ENCODE results near the gene GOPC. TPM values are rescaled to one million over a fixed set of nuclear protein-coding genes. Genes with fewer than 3 reads are reported as not detected.

Gene GOPC
- polyA plus RNA-seq, 1 donor from 2014 or later: 69.2 TPM

- Histone ChIP-seq H3K9ac (ENCODE audit: low read length) (no peak overlapping the region), H3K27me3 (ENCODE audit: insufficient read depth, low read depth, low read length) (no peaks in the 10 kb centered on the region), H3K4me2 (ENCODE audit: low read length) (no peak overlapping the region), H3K36me3 (ENCODE audit: insufficient read depth, low read length) (no peaks in the 10 kb centered on the region), H3F3A (ENCODE audit: insufficient read depth, low read length, poor library complexity, severe bottlenecking) (no peaks in the 10 kb centered on the region), H3K27ac (ENCODE audit: low read length) (no peak overlapping the region), H3K9me3 (ENCODE audit: low read length) (no peaks in the 10 kb centered on the region), H3K9me2 (ENCODE audit: insufficient read depth, low read length) (no peaks in the 10 kb centered on the region), H2AFZ (ENCODE audit: low read depth, low read length) (no peak overlapping the region), H4K20me1 (ENCODE audit: insufficient read depth) (no peaks in the 10 kb centered on the region), H3K79me2 (replicated peaks; ENCODE audit: insufficient read depth, low read length) (no peaks in the 10 kb centered on the region), H3K4me3 (ENCODE audit: low read length) (peak overlapping the region; percentile 55)
- TF ChIP-seq REST (IDR thresholded peaks at IDR 0.05; ENCODE audit: borderline replicate concordance) (no peak), MXI1 (conservative IDR thresholded peaks at IDR 0.05; ENCODE audit: poor library complexity, severe bottlenecking) (no peak), EP300 (conservative IDR thresholded peaks at IDR 0.05; ENCODE audit: poor library complexity, severe bottlenecking) (no peak), POLR2AphosphoS5 (IDR thresholded peaks at IDR 0.05) (no peak), EZH2 (IDR thresholded peaks at IDR 0.05; ENCODE audit: borderline replicate concordance, insufficient read depth, low read length, poor library complexity, severe bottlenecking) (no peak), TAF1 (IDR thresholded peaks at IDR 0.05; ENCODE audit: low read depth) (no peak), SMC3 (conservative IDR thresholded peaks at IDR 0.05; ENCODE audit: poor library complexity) (no peak), RAD21 (conservative IDR thresholded peaks at IDR 0.05) (no peak), CTCF (IDR thresholded peaks at IDR 0.05; ENCODE audit: poor library complexity, severe bottlenecking) (no peak)
Observed at GRCh38 chr6:117547688-117548621, 54.4 kb downstream of the GOPC start.

GRCh38 chr6:117546674-117547073 lies 55.6 kb downstream of the GOPC start:
- Histone ChIP-seq H3K79me2 (replicated peaks; ENCODE audit: insufficient read depth, low read length) (no peaks in the 10 kb centered on the region), H4K20me1 (ENCODE audit: insufficient read depth) (no peaks in the 10 kb centered on the region), H3K9ac (ENCODE audit: low read length) (no peak overlapping the region), H3K27ac (ENCODE audit: low read length) (no peak overlapping the region), H3K4me2 (ENCODE audit: low read length) (no peak overlapping the region), H3K27me3 (ENCODE audit: insufficient read depth, low read depth, low read length) (no peaks in the 10 kb centered on the region), H3K4me3 (ENCODE audit: low read length) (no peak overlapping the region), H3K9me3 (ENCODE audit: low read length) (no peaks in the 10 kb centered on the region), H3K36me3 (ENCODE audit: insufficient read depth, low read length) (no peaks in the 10 kb centered on the region), H3F3A (ENCODE audit: insufficient read depth, low read length, poor library complexity, severe bottlenecking) (no peaks in the 10 kb centered on the region), H3K9me2 (ENCODE audit: insufficient read depth, low read length) (no peaks in the 10 kb centered on the region), H2AFZ (ENCODE audit: low read depth, low read length) (no peak overlapping the region)
- no peak for TF ChIP-seq EP300 (conservative IDR thresholded peaks at IDR 0.05; ENCODE audit: poor library complexity, severe bottlenecking)
- no peak for TF ChIP-seq REST (IDR thresholded peaks at IDR 0.05; ENCODE audit: borderline replicate concordance)
- no peak for TF ChIP-seq MXI1 (conservative IDR thresholded peaks at IDR 0.05; ENCODE audit: poor library complexity, severe bottlenecking)
- no peak for TF ChIP-seq SMC3 (conservative IDR thresholded peaks at IDR 0.05; ENCODE audit: poor library complexity)
- no peak for TF ChIP-seq POLR2AphosphoS5 (IDR thresholded peaks at IDR 0.05)
- TF ChIP-seq RAD21 (conservative IDR thresholded peaks at IDR 0.05): no peak
- no peak for TF ChIP-seq TAF1 (IDR thresholded peaks at IDR 0.05; ENCODE audit: low read depth)
- TF ChIP-seq CTCF (IDR thresholded peaks at IDR 0.05; ENCODE audit: poor library complexity, severe bottlenecking): no peak
- TF ChIP-seq EZH2 (IDR thresholded peaks at IDR 0.05; ENCODE audit: borderline replicate concordance, insufficient read depth, low read length, poor library complexity, severe bottlenecking): no peak
